Loucy (cell line): ENCODE measurements around the gene PAX3.

Source experiments
- CTCF ChIP-seq: fragments of 200-600 bp; sonication (generic); conservative IDR thresholded peaks from 2 replicates; pipeline ENCODE4 v1.5.1; 2014; ENCODE audit warnings: mild to moderate bottlenecking, antibody characterized with exemption, low read length
- EZH2phosphoT487 ChIP-seq: fragments of 200-600 bp; IDR thresholded peaks from 2 replicates; pipeline ENCODE4 v1.6.1; 2018; ENCODE audit warnings: antibody characterized with exemption, mild to moderate bottlenecking, moderate library complexity, borderline replicate concordance

- TF ChIP-seq CTCF (no peak), EZH2phosphoT487 (no peak)
Measured at GRCh38 chr2:222292149-222293134, 6.4 kb downstream of the PAX3 start.
